DND-41 (cell line): ENCODE data around the gene CPPED1.

Experiments used
- EZH2 ChIP-seq: IDR thresholded peaks from 3 replicates; pipeline ENCODE4 v1.6.1; 2012; ENCODE audit warnings: borderline replicate concordance, low read depth, mild to moderate bottlenecking, moderate library complexity, low read length, inconsistent platforms; ENCODE audit not compliant: severe bottlenecking
- TF ChIP-seq, protein P1 (sequence below): IDR thresholded peaks from 2 replicates; pipeline ENCODE4 v1.5.1; 2012; ENCODE audit warnings: borderline replicate concordance, low read length, moderate library complexity, mild to moderate bottlenecking; ENCODE audit not compliant: poor library complexity, severe bottlenecking; ENCODE audit errors: extremely low read depth

DNA sequence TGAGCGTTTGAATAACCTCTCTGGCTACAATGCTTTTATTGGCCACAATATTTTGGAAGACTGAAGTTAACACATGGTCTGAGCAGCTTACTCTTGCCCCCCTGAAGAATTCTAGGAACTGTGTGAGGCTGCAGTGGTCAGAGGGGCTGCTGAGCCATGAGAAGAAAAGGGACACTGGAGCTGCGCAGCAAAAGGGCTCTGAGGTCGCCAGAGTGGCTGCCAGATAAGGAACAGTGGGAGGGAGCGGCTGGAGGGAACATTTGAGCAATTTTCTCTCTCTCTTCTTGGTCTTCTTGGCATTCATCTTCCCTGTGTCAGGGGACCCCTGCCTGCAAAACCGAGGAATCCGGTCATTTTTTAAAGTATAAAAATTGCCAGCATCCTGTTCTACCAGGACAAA is 66.1 kb downstream of the CPPED1 start:
- no peak for TF ChIP-seq EZH2
- TF ChIP-seq, protein P1, sequence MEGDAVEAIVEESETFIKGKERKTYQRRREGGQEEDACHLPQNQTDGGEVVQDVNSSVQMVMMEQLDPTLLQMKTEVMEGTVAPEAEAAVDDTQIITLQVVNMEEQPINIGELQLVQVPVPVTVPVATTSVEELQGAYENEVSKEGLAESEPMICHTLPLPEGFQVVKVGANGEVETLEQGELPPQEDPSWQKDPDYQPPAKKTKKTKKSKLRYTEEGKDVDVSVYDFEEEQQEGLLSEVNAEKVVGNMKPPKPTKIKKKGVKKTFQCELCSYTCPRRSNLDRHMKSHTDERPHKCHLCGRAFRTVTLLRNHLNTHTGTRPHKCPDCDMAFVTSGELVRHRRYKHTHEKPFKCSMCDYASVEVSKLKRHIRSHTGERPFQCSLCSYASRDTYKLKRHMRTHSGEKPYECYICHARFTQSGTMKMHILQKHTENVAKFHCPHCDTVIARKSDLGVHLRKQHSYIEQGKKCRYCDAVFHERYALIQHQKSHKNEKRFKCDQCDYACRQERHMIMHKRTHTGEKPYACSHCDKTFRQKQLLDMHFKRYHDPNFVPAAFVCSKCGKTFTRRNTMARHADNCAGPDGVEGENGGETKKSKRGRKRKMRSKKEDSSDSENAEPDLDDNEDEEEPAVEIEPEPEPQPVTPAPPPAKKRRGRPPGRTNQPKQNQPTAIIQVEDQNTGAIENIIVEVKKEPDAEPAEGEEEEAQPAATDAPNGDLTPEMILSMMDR: no peak
